ENCODE data around the gene ARTN. TPM values are rescaled to one million over a fixed set of nuclear protein-coding genes. Genes with fewer than 3 reads are reported as not detected.

ARTN gene
- total RNA-seq, 2 experiments from 2014 or later = not detected

- peaks cover 42% of the 10 kb centered on the region for H3K36me3 Mint-ChIP-seq (ENCODE audit: low read depth)
- no peaks in the 10 kb centered on the region for H3K27me3 Mint-ChIP-seq (ENCODE audit: low read depth)
- H3K27ac Mint-ChIP-seq = no peak overlapping the region
- no peaks in the 10 kb centered on the region for H3K9me3 Mint-ChIP-seq
- peaks cover 45% of the 10 kb centered on the region for H3K4me1 Mint-ChIP-seq (ENCODE audit: low read depth)
- CTCF ChIA-PET = interaction anchor here (1.3 to 1.8 kb wide), 2 partner anchors 31 to 71 kb away, joined by 4 to 7 read pairs; partner anchors contain the start of gene IPO13
- H3K4me3 Mint-ChIP-seq = peak overlapping the region; percentile 44
- intact Hi-C loops (cut with micrococcal nuclease) = no loop called here
- DNase-seq = no peak
Measured at GRCh38 chr1:43976890-43977289, 43.3 kb downstream of the ARTN start.

- Mint-ChIP-seq H3K27me3 (ENCODE audit: low read depth) (no peaks in the 10 kb centered on the region), H3K4me3 (peak overlapping the region; percentile 70), H3K9me3 (no peaks in the 10 kb centered on the region), H3K27ac (no peak overlapping the region), H3K4me1 (ENCODE audit: low read depth) (peaks cover 45% of the 10 kb centered on the region), H3K36me3 (ENCODE audit: low read depth) (peaks cover 38% of the 10 kb centered on the region)
- CTCF ChIA-PET = interaction anchor here (1.3 kb wide), 1 partner anchor 70 kb away, joined by 4 read pairs; no protein-coding TSS in a partner anchor
- intact Hi-C loops (cut with micrococcal nuclease) = no loop called here
- DNase-seq = no peak
Measured at GRCh38 chr1:43977376-43978263, 44.0 kb downstream of the ARTN start.

GRCh38 chr1:43978264-43978550, 44.6 kb downstream of the ARTN start:
- H3K27ac Mint-ChIP-seq = no peak overlapping the region
- intact Hi-C loops (cut with micrococcal nuclease) = no loop called here
- H3K4me1 Mint-ChIP-seq (ENCODE audit: low read depth) = peaks cover 45% of the 10 kb centered on the region
- no peaks in the 10 kb centered on the region for H3K9me3 Mint-ChIP-seq
- peaks cover 35% of the 10 kb centered on the region for H3K36me3 Mint-ChIP-seq (ENCODE audit: low read depth)
- DNase-seq = no peak
- H3K27me3 Mint-ChIP-seq (ENCODE audit: low read depth) = no peaks in the 10 kb centered on the region
- H3K4me3 Mint-ChIP-seq = peak overlapping the region; percentile 70
- CTCF ChIA-PET = no interaction called here

- Mint-ChIP-seq H3K36me3 (ENCODE audit: low read depth) (peaks cover 33% of the 10 kb centered on the region), H3K4me1 (ENCODE audit: low read depth) (peaks cover 41% of the 10 kb centered on the region), H3K9me3 (no peaks in the 10 kb centered on the region), H3K27ac (no peak within 1 kb of the TSS), H3K27me3 (ENCODE audit: low read depth) (no peaks in the 10 kb centered on the region), H3K4me3 (peak within 1 kb of the TSS; percentile 82)
- CTCF ChIA-PET = no interaction called here
- DNase-seq = peak; percentile 22
- intact Hi-C loops (cut with micrococcal nuclease) = no loop called here
Measured at GRCh38 chr1:43978551-43979260, 45.1 kb downstream of the ARTN start, which contains the start of gene B4GALT2. Gene B4GALT2, plus strand, starts transcription at chr1:43979210. Its CDS starts 1,951 bp downstream, at chr1:43981161.

GRCh38 chr1:43979261-43979527, 45.6 kb downstream of the ARTN start:
- no peak for DNase-seq
- Mint-ChIP-seq H3K36me3 (ENCODE audit: low read depth) (peaks cover 33% of the 10 kb centered on the region), H3K4me1 (ENCODE audit: low read depth) (peaks cover 36% of the 10 kb centered on the region), H3K27me3 (ENCODE audit: low read depth) (no peaks in the 10 kb centered on the region), H3K27ac (no peak overlapping the region), H3K4me3 (no peak overlapping the region), H3K9me3 (no peaks in the 10 kb centered on the region)
- intact Hi-C loops (cut with micrococcal nuclease) = no loop called here
- CTCF ChIA-PET = no interaction called here

- intact Hi-C loops (cut with micrococcal nuclease) = no loop called here
- peak; percentile 23 for DNase-seq
Measured at GRCh38 chr1:43979528-43980254, 46.1 kb downstream of the ARTN start.

GRCh38 chr1:43980255-43981134, 46.9 kb downstream of the ARTN start:
- H3K27ac Mint-ChIP-seq = no peak overlapping the region
- peaks cover 35% of the 10 kb centered on the region for H3K4me1 Mint-ChIP-seq (ENCODE audit: low read depth)
- CTCF ChIA-PET = no interaction called here
- no peaks in the 10 kb centered on the region for H3K9me3 Mint-ChIP-seq
- H3K36me3 Mint-ChIP-seq (ENCODE audit: low read depth) = peaks cover 35% of the 10 kb centered on the region
- no peaks in the 10 kb centered on the region for H3K27me3 Mint-ChIP-seq (ENCODE audit: low read depth)
- peak overlapping the region; percentile 82 for H3K4me3 Mint-ChIP-seq
- no peak for DNase-seq
- intact Hi-C loops (cut with micrococcal nuclease) = no loop called here

More at GRCh38 chr1:43979528-43980254, 46.1 kb downstream of the ARTN start:
- CTCF ChIA-PET = no interaction called here
- H3K27ac Mint-ChIP-seq = no peak overlapping the region
- peak overlapping the region; percentile 82 for H3K4me3 Mint-ChIP-seq
- H3K27me3 Mint-ChIP-seq (ENCODE audit: low read depth) = no peaks in the 10 kb centered on the region
- no peaks in the 10 kb centered on the region for H3K9me3 Mint-ChIP-seq
- peaks cover 35% of the 10 kb centered on the region for H3K4me1 Mint-ChIP-seq (ENCODE audit: low read depth)
- H3K36me3 Mint-ChIP-seq (ENCODE audit: low read depth) = peaks cover 33% of the 10 kb centered on the region

- no peaks in the 10 kb centered on the region for H3K27me3 Mint-ChIP-seq (ENCODE audit: low read depth)
- intact Hi-C loops (cut with micrococcal nuclease) = no loop called here
- CTCF ChIA-PET = no interaction called here
- no peak for DNase-seq
- H3K4me1 Mint-ChIP-seq (ENCODE audit: low read depth) = peaks cover 31% of the 10 kb centered on the region
- no peaks in the 10 kb centered on the region for H3K9me3 Mint-ChIP-seq
- no peak overlapping the region for H3K27ac Mint-ChIP-seq
- H3K36me3 Mint-ChIP-seq (ENCODE audit: low read depth) = peaks cover 37% of the 10 kb centered on the region
- no peak overlapping the region for H3K4me3 Mint-ChIP-seq
Measured at GRCh38 chr1:43981135-43981491, 47.5 kb downstream of the ARTN start.

GRCh38 chr1:43981636-43982035, 48.0 kb downstream of the ARTN start:
- no peak overlapping the region for H3K4me3 Mint-ChIP-seq

GRCh38 chr1:43982241-43982640, 48.6 kb downstream of the ARTN start:
- intact Hi-C loops (cut with micrococcal nuclease) = no loop called here
- no peak overlapping the region for H3K4me3 Mint-ChIP-seq
- DNase-seq = no peak
- no peaks in the 10 kb centered on the region for H3K9me3 Mint-ChIP-seq
- H3K27ac Mint-ChIP-seq = no peak overlapping the region
- H3K27me3 Mint-ChIP-seq (ENCODE audit: low read depth) = no peaks in the 10 kb centered on the region
- H3K4me1 Mint-ChIP-seq (ENCODE audit: low read depth) = peaks cover 20% of the 10 kb centered on the region
- H3K36me3 Mint-ChIP-seq (ENCODE audit: low read depth) = peaks cover 27% of the 10 kb centered on the region
- CTCF ChIA-PET = no interaction called here

More at GRCh38 chr1:43981636-43982035, 48.0 kb downstream of the ARTN start:
- CTCF ChIA-PET = no interaction called here
- DNase-seq = no peak
- Mint-ChIP-seq H3K36me3 (ENCODE audit: low read depth) (peaks cover 33% of the 10 kb centered on the region), H3K27me3 (ENCODE audit: low read depth) (no peaks in the 10 kb centered on the region), H3K27ac (no peak overlapping the region), H3K4me1 (ENCODE audit: low read depth) (peaks cover 26% of the 10 kb centered on the region), H3K9me3 (no peaks in the 10 kb centered on the region)
- intact Hi-C loops (cut with micrococcal nuclease) = no loop called here

GRCh38 chr1:43982808-43983207, 49.2 kb downstream of the ARTN start:
- DNase-seq = no peak
- CTCF ChIA-PET = no interaction called here
- Mint-ChIP-seq H3K4me3 (no peak overlapping the region), H3K4me1 (ENCODE audit: low read depth) (peaks cover 14% of the 10 kb centered on the region), H3K27ac (no peak overlapping the region), H3K9me3 (no peaks in the 10 kb centered on the region), H3K27me3 (ENCODE audit: low read depth) (no peaks in the 10 kb centered on the region), H3K36me3 (ENCODE audit: low read depth) (peaks cover 22% of the 10 kb centered on the region)
- intact Hi-C loops (cut with micrococcal nuclease) = no loop called here

All from activated naive CD4-positive, alpha-beta T cell treated with anti-CD3 and anti-CD28 coated beads for 36 hours (primary cell).